NT2/D1 (cell line): ENCODE measurements around the gene PRXL2A.

Source experiments
- SUZ12 ChIP-seq: IDR thresholded peaks from 2 replicates; pipeline ENCODE4 v1.6.1; 2011; ENCODE audit not compliant: insufficient read length, insufficient read depth; ENCODE audit errors: extremely low read depth
- YY1 ChIP-seq: IDR thresholded peaks from 2 replicates; pipeline ENCODE4 v1.6.1; 2011; ENCODE audit not compliant: insufficient read length, insufficient read depth
- ZNF274 ChIP-seq: IDR thresholded peaks from 2 replicates; pipeline ENCODE4 v1.6.1; 2011; ENCODE audit warnings: mild to moderate bottlenecking, low read depth, low read length

DNA sequence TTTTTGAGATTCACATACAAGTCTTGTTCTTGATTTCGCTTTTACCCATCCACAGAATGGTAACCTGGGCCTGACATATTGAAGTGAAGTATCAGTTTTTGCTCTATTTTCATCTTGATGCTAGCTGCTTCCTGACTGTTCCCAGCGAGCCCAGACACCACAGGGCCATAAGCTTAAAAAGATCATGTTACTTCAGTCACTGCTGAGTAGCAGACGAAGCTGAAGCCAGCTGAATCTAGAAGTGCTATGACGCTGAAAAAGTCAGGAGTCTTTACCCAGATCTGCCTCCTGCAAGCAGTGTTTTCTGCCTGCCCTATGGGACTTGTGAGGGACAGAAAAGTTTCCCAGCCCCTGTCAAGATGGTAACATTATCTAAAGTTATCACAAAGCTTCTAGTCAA is 2.7 kb upstream of the PRXL2A start:
- TF ChIP-seq SUZ12: no peak
- no peak for TF ChIP-seq ZNF274
- TF ChIP-seq YY1: no peak
